Measurements from ENCODE around the gene GNLY. TPM values are rescaled to one million over a fixed set of nuclear protein-coding genes. Genes with fewer than 3 reads are reported as not detected.

GNLY gene
- total and polyA plus RNA-seq, 2 of the 4 experiments (the other 2 are of a cell fraction), result not detected

DNA sequence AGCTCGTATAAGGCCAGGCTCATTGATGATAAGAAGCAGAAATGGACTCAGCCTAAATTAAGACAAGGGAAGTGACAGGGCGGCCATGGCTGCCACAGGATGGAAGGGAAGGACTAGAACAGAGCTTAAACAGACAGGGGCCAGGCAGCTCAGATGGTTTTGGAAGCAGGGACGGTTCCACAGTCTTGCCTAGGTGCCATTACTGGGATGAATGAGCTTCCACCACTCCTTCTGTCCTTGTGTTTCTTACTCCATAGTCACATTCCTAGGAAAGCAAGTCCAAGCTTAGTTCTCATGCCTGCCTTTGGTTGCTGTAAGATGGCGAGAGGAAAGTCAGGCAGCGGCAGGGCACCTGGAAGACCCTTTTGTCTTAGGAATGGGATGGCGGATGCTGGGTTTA lies 11.9 kb downstream of the GNLY start:
- dilution Hi-C loops (cut with HindIII; ENCODE audit: low sequenced_read_pairs, unreplicated experiment) (no loop called here), intact Hi-C loops (cut with micrococcal nuclease) (loop anchor here (5.0 kb wide), 1 partner anchor 284 kb away; no protein-coding TSS in a partner anchor), in situ Hi-C loops (cut with MboI; ENCODE audit: low sequenced_read_pairs) (loop anchor here (5.0 kb wide), 1 partner anchor 59 kb away; no protein-coding TSS in a partner anchor)
- Histone ChIP-seq H3K56ac (ENCODE audit: extremely low read depth, insufficient read depth, low read length) (no peak overlapping the region), H4K5ac (ENCODE audit: low read depth, low read length) (no peak overlapping the region; the same call in 1 of the 2 replicates), H3K18ac (ENCODE audit: low read depth, low read length) (0 out of 2 replicates have a peak overlapping the region, but pooled peaks have one; percentile 9), H2AFZ (replicated peaks; ENCODE audit: low read length, poor library complexity) (no peak overlapping the region), H3K9me3 (ENCODE audit: control insufficient read depth, insufficient read depth, low read length) (no peaks in the 10 kb centered on the region), H4K8ac (ENCODE audit: low read depth in 2 of 2, low read length in 2 of 2) (peak overlapping the region in 1 of 2 experiments; percentile 15; a peak in 1 of 4 replicates), H3K27me3 (ENCODE audit: control insufficient read depth, insufficient read depth, low read length) (no peaks in the 10 kb centered on the region; the same call in 1 of the 2 replicates), H3K4me3 (ENCODE audit: insufficient read depth, low read depth, low read length) (no peak overlapping the region), H2BK15ac (ENCODE audit: low read depth, low read length) (peak overlapping the region; percentile 43; the same call in 1 of the 3 replicates), H3K36me3 (ENCODE audit: control insufficient read depth, insufficient read depth, low read length) (no peaks in the 10 kb centered on the region), H4K91ac (ENCODE audit: insufficient read depth, low read depth, low read length) (peak overlapping the region; percentile 30), H2BK5ac (ENCODE audit: low read depth, low read length, poor library complexity, severe bottlenecking) (no peak overlapping the region), H3K23ac (ENCODE audit: low read depth, low read length) (no peak overlapping the region), H3K14ac (replicated peaks; ENCODE audit: low read depth, low read length) (0 out of 2 replicates have a peak overlapping the region, but pooled peaks have one; percentile 32), H2AK5ac (ENCODE audit: low read depth, low read length) (peak overlapping the region; percentile 67), H2BK20ac (ENCODE audit: low read depth, low read length) (peak overlapping the region; percentile 35), H2AK9ac (replicated peaks; ENCODE audit: low read depth, low read length, poor library complexity) (peak overlapping the region; percentile 20), H3K4me2 (ENCODE audit: low read depth, low read length) (no peak overlapping the region), H3K4me1 (ENCODE audit: control insufficient read depth, insufficient read depth, low read length) (peaks cover 20% of the 10 kb centered on the region), H2BK120ac (ENCODE audit: low read depth, low read length) (peak overlapping the region; percentile 91), H3K27ac (ENCODE audit: insufficient read depth, low read length) (no peak overlapping the region), H4K20me1 (ENCODE audit: insufficient read depth, low read length) (peaks cover 2% of the 10 kb centered on the region; the same call in 1 of the 2 replicates), H3K79me1 (ENCODE audit: low read depth in 1 of 2, low read length in 2 of 2) (no peaks in the 10 kb centered on the region), H3K4ac (ENCODE audit: low read depth, low read length) (peak overlapping the region; percentile 90), H3K9ac (ENCODE audit: low read depth, low read length) (no peak overlapping the region), H3K9me1 (ENCODE audit: insufficient read depth, low read length) (no peaks in the 10 kb centered on the region)
- WGBS, 2 experiments (ENCODE audit: extremely low coverage in 2 of 2, insufficient read length in 1 of 2), result 17% methylated on average over 1 of the region's 6 CpGs; no CpG with 5 or more reads in 1 of the 2 experiments
- ChIA-PET POLR2A (ENCODE audit: unreplicated experiment) (interaction anchor here (0.6 kb wide), 1 partner anchor 182 kb away, joined by 3 read pairs; no protein-coding TSS in a partner anchor), CTCF (interaction anchor here (1.0 to 2.2 kb wide), 2 partner anchors 27 to 69 kb away, joined by 4 to 7 read pairs; no protein-coding TSS in a partner anchor)
- ATAC-seq (ENCODE audit: low read depth) (no peak), DNase-seq (no peak)
- BruUV-seq (replicated peaks), result no TSS peak
- TF ChIP-seq RCOR1 (IDR thresholded peaks at IDR 0.05; ENCODE audit: insufficient replicate concordance, low read length), result no peak

Data from IMR-90 (cell line).